A549 (cell line): ENCODE results near the gene TENT5C.
A peak's percentile ranks its signal among the peaks of the same experiment; 100 is the strongest.

Experiments used
- ATOH8 ChIP-seq: fragments of 250-450 bp; sonication (Bioruptor Pico); IDR thresholded peaks from 2 replicates; pipeline ENCODE4 v1.5.0; 2020; ENCODE audit warnings: low read depth, mild to moderate bottlenecking, moderate library complexity
- BHLHE40 ChIP-seq: IDR thresholded peaks from 2 replicates; pipeline ENCODE4 v1.6.1; 2012; ENCODE audit warnings: low read depth, low read length, inconsistent platforms
- EP300 ChIP-seq, 2 experiments: fragments of >200 bp; sonication (Bioruptor Twin); formaldehyde crosslinking; IDR thresholded peaks; 2 replicates in 1 of 2; 3 replicates in 1 of 2; pipeline ENCODE4 v1.6.1; 2016 to 2017
- HOXA7 ChIP-seq: fragments of 250-450 bp; sonication (Bioruptor Pico); IDR thresholded peaks from 2 replicates; pipeline ENCODE4 v1.5.0; 2020; ENCODE audit warnings: mild to moderate bottlenecking, moderate library complexity
- JUNB ChIP-seq: fragments of >200 bp; sonication (Bioruptor Twin); formaldehyde crosslinking; IDR thresholded peaks from 2 replicates; pipeline ENCODE4 v1.6.1; 2016
- MAFK ChIP-seq: fragments of 450-650 bp; IDR thresholded peaks from 2 replicates; pipeline ENCODE4 v1.6.1; 2014; ENCODE audit not compliant: partially characterized antibody
- MYC ChIP-seq: IDR thresholded peaks from 2 replicates; pipeline ENCODE4 v1.6.1; 2012; ENCODE audit warnings: mild to moderate bottlenecking, inconsistent platforms, low read length, improper control_type of control experiment, borderline replicate concordance
- POLR2A ChIP-seq: IDR thresholded peaks from 2 replicates; pipeline ENCODE4 v1.6.1; 2012; ENCODE audit warnings: mild to moderate bottlenecking, low read length
- REST ChIP-seq: fragments of 200-600 bp; sonication (generic); IDR thresholded peaks from 2 replicates; pipeline ENCODE4 v1.6.1; 2016; ENCODE audit warnings: antibody characterized with exemption, mild to moderate bottlenecking, moderate library complexity
- TP53 ChIP-seq: fragments of 250-450 bp; sonication (Bioruptor Pico); IDR thresholded peaks from 2 replicates; pipeline ENCODE4 v1.5.0; 2021; ENCODE audit warnings: mild to moderate bottlenecking, moderate library complexity
- TF ChIP-seq, protein P1 (sequence below): fragments of >200 bp; sonication (Bioruptor Twin); formaldehyde crosslinking; IDR thresholded peaks from 3 replicates; pipeline ENCODE4 v1.5.1; 2016
- TF ChIP-seq, protein P2 (sequence below): fragments of 450-650 bp; IDR thresholded peaks from 2 replicates; pipeline ENCODE4 v1.6.1; 2014; ENCODE audit warnings: antibody characterized with exemption

GRCh38 chr1:117651616-117652015 lies 45.8 kb downstream of the TENT5C start:
- TF ChIP-seq, protein P1, sequence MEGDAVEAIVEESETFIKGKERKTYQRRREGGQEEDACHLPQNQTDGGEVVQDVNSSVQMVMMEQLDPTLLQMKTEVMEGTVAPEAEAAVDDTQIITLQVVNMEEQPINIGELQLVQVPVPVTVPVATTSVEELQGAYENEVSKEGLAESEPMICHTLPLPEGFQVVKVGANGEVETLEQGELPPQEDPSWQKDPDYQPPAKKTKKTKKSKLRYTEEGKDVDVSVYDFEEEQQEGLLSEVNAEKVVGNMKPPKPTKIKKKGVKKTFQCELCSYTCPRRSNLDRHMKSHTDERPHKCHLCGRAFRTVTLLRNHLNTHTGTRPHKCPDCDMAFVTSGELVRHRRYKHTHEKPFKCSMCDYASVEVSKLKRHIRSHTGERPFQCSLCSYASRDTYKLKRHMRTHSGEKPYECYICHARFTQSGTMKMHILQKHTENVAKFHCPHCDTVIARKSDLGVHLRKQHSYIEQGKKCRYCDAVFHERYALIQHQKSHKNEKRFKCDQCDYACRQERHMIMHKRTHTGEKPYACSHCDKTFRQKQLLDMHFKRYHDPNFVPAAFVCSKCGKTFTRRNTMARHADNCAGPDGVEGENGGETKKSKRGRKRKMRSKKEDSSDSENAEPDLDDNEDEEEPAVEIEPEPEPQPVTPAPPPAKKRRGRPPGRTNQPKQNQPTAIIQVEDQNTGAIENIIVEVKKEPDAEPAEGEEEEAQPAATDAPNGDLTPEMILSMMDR, result no peak
- TF ChIP-seq MYC (no peak), REST (no peak), HOXA7 (CRISPR knock-in tag) (no peak), MAFK (peak; percentile 42), POLR2A (no peak), EP300 (IDR thresholded peaks at IDR 0.05) (no peak), JUNB (no peak), TP53 (CRISPR knock-in tag) (no peak), BHLHE40 (no peak), ATOH8 (CRISPR knock-in tag) (no peak)
- TF ChIP-seq, protein P2, sequence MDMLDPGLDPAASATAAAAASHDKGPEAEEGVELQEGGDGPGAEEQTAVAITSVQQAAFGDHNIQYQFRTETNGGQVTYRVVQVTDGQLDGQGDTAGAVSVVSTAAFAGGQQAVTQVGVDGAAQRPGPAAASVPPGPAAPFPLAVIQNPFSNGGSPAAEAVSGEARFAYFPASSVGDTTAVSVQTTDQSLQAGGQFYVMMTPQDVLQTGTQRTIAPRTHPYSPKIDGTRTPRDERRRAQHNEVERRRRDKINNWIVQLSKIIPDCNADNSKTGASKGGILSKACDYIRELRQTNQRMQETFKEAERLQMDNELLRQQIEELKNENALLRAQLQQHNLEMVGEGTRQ, result no peak
